Hepatocyte (in vitro differentiated cells): ENCODE data around the gene ATF7IP.
"Not testable (repeated sequence)": the region's sequence is repeated elsewhere in the genome, so short reads cannot be mapped to it uniquely, and the experiment has no call there.

ENCODE experiments used
- CTCF ChIP-seq: fragments of 200-600 bp; sonication (generic); IDR thresholded peaks from 2 replicates; pipeline ENCODE4 v1.5.1; 2016; ENCODE audit warnings: antibody characterized with exemption, mild to moderate bottlenecking; ENCODE audit not compliant: poor library complexity
- EZH2 ChIP-seq: fragments of 200-600 bp; sonication (generic); IDR thresholded peaks from 2 replicates; pipeline ENCODE4 v1.6.1; 2016; ENCODE audit warnings: antibody characterized with exemption, mild to moderate bottlenecking, borderline replicate concordance
- EZH2phosphoT487 ChIP-seq: fragments of 200-600 bp; sonication (generic); IDR thresholded peaks from one replicate; pipeline ENCODE4 v1.6.1; 2018; ENCODE audit warnings: antibody characterized with exemption, mild to moderate bottlenecking, low read depth, moderate library complexity; ENCODE audit not compliant: unreplicated experiment, severe bottlenecking

GRCh38 chr12:14354665-14355064 lies 10.8 kb upstream of the ATF7IP start:
- not testable (repeated sequence) for TF ChIP-seq CTCF, EZH2, EZH2phosphoT487
